ENCODE measurements around the gene STEAP2.
"Not testable (repeated sequence)": the region's sequence is repeated elsewhere in the genome, so short reads cannot be mapped to it uniquely, and the experiment has no call there.

STEAP2 gene

DNA sequence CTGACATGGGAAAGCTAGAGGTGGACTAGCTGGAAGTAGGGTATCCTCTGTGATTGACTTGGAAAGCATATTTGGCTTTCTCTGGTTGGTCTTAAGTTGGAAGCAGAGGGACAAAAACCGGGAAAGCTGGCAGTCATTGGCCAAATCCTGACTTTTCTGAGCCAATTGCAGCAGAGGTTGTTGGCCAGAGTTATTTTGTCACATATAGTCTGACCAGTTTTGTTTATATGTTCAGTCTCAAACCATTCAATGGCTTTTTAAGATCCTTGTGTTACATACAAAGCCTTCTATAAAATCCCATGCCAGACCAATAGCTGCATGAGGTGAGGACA lies 39.7 kb downstream of the STEAP2 start:
- H3K4me1 ChIP-seq (ENCODE audit: insufficient read depth, low read length, poor library complexity, severe bottlenecking), result no peaks in the 10 kb centered on the region
- H3K27me3 ChIP-seq (ENCODE audit: insufficient read depth, low read length, poor library complexity, severe bottlenecking), result no peaks in the 10 kb centered on the region
- TF ChIP-seq EZH2phosphoT487 (IDR thresholded peaks at IDR 0.05; ENCODE audit: borderline replicate concordance), result no peak
- TF ChIP-seq CTCF (conservative IDR thresholded peaks at IDR 0.05; ENCODE audit: low read length), result no peak
- no peak overlapping the region for H3K4me2 ChIP-seq (ENCODE audit: low read depth, low read length, poor library complexity, severe bottlenecking)
- no peak overlapping the region for H3K4me3 ChIP-seq (ENCODE audit: low read length, poor library complexity, severe bottlenecking)
- H3K36me3 ChIP-seq (ENCODE audit: insufficient read depth, low read length), result no peaks in the 10 kb centered on the region
- no peak overlapping the region for H2AFZ ChIP-seq (ENCODE audit: low read length)
- no peak overlapping the region for H3K9ac ChIP-seq (ENCODE audit: low read depth, low read length, poor library complexity, severe bottlenecking)
- no peaks in the 10 kb centered on the region for H3F3A ChIP-seq (ENCODE audit: low read depth)
- H3K9me3 ChIP-seq (ENCODE audit: insufficient read depth, low read depth, low read length), result no peaks in the 10 kb centered on the region
- H4K20me1 ChIP-seq (ENCODE audit: insufficient read depth, low read length, poor library complexity, severe bottlenecking), result no peaks in the 10 kb centered on the region
- no peaks in the 10 kb centered on the region for H3K79me2 ChIP-seq (ENCODE audit: insufficient read depth, low read length)
- H3K9me2 ChIP-seq (replicated peaks; ENCODE audit: low read depth, low read length), result no peaks in the 10 kb centered on the region

DNA sequence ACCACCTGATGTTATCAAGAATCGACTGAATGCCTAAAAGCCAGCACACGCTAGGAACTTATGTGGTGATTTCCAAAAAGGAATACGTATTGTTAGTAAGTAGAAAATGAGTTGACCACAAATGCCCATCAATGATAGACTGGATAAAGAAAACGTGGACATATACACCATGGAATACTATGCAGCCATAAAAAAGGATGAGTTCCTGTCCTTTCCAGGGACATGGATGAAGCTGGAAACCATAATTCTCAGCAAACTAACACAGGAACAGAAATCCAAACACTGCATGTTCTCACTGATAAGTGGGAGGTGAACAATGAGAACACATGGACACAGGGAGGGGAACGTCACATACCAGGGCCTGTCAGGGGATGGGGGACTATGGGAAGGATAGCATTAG lies 44.5 kb downstream of the STEAP2 start:
- H3K79me2 ChIP-seq (ENCODE audit: insufficient read depth, low read length); H3K4me1 ChIP-seq (ENCODE audit: insufficient read depth, low read length, poor library complexity, severe bottlenecking); H3K27me3 ChIP-seq (ENCODE audit: insufficient read depth, low read length, poor library complexity, severe bottlenecking); H4K20me1 ChIP-seq (ENCODE audit: insufficient read depth, low read length, poor library complexity, severe bottlenecking); H3K4me3 ChIP-seq (ENCODE audit: low read length, poor library complexity, severe bottlenecking); H2AFZ ChIP-seq (ENCODE audit: low read length); H3K9me3 ChIP-seq (ENCODE audit: insufficient read depth, low read depth, low read length); H3F3A ChIP-seq (ENCODE audit: low read depth); H3K9ac ChIP-seq (ENCODE audit: low read depth, low read length, poor library complexity, severe bottlenecking); H3K4me2 ChIP-seq (ENCODE audit: low read depth, low read length, poor library complexity, severe bottlenecking); H3K36me3 ChIP-seq (ENCODE audit: insufficient read depth, low read length); H3K9me2 ChIP-seq (replicated peaks; ENCODE audit: low read depth, low read length): not testable (repeated sequence)

- TF ChIP-seq CTCF (conservative IDR thresholded peaks at IDR 0.05; ENCODE audit: low read length) (no peak), EZH2phosphoT487 (IDR thresholded peaks at IDR 0.05; ENCODE audit: borderline replicate concordance) (no peak)
- Histone ChIP-seq H3K4me3 (ENCODE audit: low read length, poor library complexity, severe bottlenecking) (no peak overlapping the region), H4K20me1 (ENCODE audit: insufficient read depth, low read length, poor library complexity, severe bottlenecking) (no peaks in the 10 kb centered on the region), H3F3A (ENCODE audit: low read depth) (no peaks in the 10 kb centered on the region), H3K79me2 (ENCODE audit: insufficient read depth, low read length) (no peaks in the 10 kb centered on the region), H3K9ac (ENCODE audit: low read depth, low read length, poor library complexity, severe bottlenecking) (no peak overlapping the region), H3K4me1 (ENCODE audit: insufficient read depth, low read length, poor library complexity, severe bottlenecking) (no peaks in the 10 kb centered on the region), H3K4me2 (ENCODE audit: low read depth, low read length, poor library complexity, severe bottlenecking) (no peak overlapping the region), H3K9me3 (ENCODE audit: insufficient read depth, low read depth, low read length) (no peaks in the 10 kb centered on the region), H3K36me3 (ENCODE audit: insufficient read depth, low read length) (no peaks in the 10 kb centered on the region), H3K9me2 (replicated peaks; ENCODE audit: low read depth, low read length) (no peaks in the 10 kb centered on the region), H3K27me3 (ENCODE audit: insufficient read depth, low read length, poor library complexity, severe bottlenecking) (no peaks in the 10 kb centered on the region), H2AFZ (ENCODE audit: low read length) (no peak overlapping the region)
Measured at GRCh38 chr7:90256778-90257177, 45.2 kb downstream of the STEAP2 start.

DNA sequence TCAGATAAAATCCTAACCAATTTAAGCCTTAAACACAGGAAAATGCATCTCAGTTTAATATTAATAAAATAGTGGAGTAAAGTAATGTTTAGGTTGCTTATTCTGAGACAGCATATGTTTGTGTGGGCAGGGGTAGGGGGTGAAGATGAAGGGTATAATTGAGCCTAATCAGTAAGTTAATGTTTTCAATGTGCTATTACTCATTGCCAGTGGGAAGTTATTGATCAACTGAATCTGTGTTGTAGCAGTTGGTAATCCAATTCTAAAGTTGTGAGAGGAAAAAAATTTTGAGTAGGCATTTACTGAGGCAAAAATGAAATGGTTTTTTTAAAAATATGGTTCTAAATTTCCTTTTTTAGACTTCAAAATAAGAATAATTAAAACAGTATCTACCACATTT lies 49.9 kb downstream of the STEAP2 start:
- Histone ChIP-seq H3F3A (ENCODE audit: low read depth) (no peaks in the 10 kb centered on the region), H3K4me3 (ENCODE audit: low read length, poor library complexity, severe bottlenecking) (no peak overlapping the region), H3K4me1 (ENCODE audit: insufficient read depth, low read length, poor library complexity, severe bottlenecking) (no peaks in the 10 kb centered on the region), H4K20me1 (ENCODE audit: insufficient read depth, low read length, poor library complexity, severe bottlenecking) (no peaks in the 10 kb centered on the region), H3K79me2 (ENCODE audit: insufficient read depth, low read length) (no peaks in the 10 kb centered on the region), H3K9ac (ENCODE audit: low read depth, low read length, poor library complexity, severe bottlenecking) (no peak overlapping the region), H2AFZ (ENCODE audit: low read length) (no peak overlapping the region), H3K36me3 (ENCODE audit: insufficient read depth, low read length) (no peaks in the 10 kb centered on the region), H3K27me3 (ENCODE audit: insufficient read depth, low read length, poor library complexity, severe bottlenecking) (no peaks in the 10 kb centered on the region), H3K4me2 (ENCODE audit: low read depth, low read length, poor library complexity, severe bottlenecking) (no peak overlapping the region), H3K9me2 (replicated peaks; ENCODE audit: low read depth, low read length) (no peaks in the 10 kb centered on the region), H3K9me3 (ENCODE audit: insufficient read depth, low read depth, low read length) (no peaks in the 10 kb centered on the region)
- TF ChIP-seq EZH2phosphoT487 (IDR thresholded peaks at IDR 0.05; ENCODE audit: borderline replicate concordance) (no peak), CTCF (conservative IDR thresholded peaks at IDR 0.05; ENCODE audit: low read length) (no peak)
